HG03097 (cell line): Measurements from ENCODE around the gene DICER1.

ENCODE experiments used
- ATAC-seq: cut with Tn5 transposase; IDR thresholded peaks from one replicate; pipeline ENCODE4 v1.9.1; 2021; ENCODE audit not compliant: unreplicated experiment, low FRiP score

The DICER1 gene

DNA sequence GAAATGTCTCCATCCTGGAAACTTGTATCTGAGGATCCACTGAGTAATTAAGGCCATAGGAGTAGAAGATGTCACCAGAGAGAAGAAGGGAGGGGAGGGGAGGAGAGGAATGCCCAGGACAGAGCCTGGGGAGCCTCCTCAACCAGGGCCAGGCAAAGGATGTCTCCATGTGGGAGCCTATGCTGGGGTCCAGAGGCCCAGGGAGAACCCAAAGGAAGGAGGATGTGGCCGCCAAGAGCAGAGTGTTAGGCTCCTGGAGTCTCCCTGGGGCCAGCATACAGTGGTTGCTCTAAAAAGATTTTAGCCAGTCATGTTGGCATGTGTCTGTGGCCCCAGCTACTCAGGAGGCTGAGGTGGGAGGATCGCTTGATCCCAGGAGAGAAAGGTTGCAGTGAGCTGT, 92.6 kb downstream of the DICER1 start:
- no peak for ATAC-seq

DNA sequence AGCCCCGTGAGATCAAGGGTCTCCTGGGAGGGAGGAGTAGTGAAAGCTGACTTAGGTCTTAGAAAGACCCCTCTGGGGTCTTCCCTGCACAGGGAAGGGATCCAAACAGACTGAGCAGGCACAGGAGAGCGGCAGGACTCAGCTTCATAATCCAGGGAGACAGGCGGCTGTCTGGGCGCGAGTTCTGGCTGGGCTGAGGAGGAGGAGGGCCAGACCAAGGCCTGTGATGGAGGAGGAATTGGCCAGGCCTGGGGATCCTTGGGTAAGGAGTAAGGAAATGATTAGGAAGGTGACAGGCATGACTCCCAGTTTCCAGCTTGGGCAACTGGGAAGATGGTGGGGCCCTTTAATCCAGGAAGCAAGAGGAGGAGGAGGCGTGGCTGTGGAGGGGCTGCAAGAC, 93.1 kb downstream of the DICER1 start:
- no peak for ATAC-seq

DNA sequence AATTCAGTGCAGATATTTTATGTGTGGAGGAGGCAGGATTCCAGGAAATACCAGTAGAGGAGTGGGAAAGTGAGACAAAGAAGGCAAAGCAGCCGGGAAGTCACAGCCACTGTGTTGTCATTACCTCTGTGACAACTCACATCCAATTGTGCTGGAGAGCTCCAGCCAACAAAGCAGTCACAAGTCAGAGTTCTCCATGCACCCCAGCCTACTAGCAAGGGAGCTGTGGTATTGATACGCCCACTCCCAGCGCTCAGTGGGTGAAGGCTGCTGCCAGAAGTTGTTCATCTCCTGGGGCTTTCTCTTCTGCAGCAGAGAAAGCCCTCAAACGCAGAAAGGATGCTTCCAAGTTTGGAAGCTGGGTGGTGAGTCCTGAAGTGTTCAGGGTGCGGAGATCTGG, 93.9 kb downstream of the DICER1 start:
- no peak for ATAC-seq

DNA sequence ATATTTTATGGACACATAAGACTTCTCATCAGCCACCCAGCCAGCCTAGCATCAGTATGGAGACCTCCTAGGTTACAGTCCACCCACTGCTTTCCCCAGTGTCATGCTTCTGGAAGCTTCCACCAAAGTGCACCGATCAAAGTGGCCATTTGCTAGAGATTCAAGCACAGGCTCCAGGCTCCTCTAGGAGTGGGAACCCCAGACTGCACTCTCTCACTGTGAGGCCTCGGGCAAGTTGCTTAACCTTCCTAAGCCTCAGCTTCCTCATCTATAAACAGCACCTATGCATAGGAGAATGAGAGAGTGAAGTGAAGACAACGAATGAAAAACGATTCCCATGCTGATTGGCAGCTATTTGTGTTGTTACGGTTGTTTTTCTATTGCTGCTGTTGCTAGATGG, 94.4 kb downstream of the DICER1 start:
- no peak for ATAC-seq

DNA sequence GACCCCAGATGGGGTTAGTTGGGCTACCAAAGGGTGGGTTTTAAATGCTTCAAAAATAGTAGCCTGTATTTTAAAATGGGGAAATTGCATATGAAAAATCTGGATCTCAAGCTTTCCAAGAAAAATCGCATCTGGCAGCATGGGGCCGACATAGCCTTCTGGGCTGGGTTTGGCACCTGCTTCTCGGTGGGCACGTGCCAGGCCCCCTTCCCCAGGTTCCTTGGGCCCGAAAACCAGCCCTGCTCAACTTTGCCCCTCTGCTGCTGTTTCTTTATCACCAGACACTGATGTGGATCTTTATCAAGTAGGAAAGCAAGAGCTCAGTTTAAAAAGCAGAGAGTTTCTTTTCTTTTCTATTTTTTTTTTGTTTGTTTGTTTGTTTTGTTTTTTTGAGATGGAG, 95.1 kb downstream of the DICER1 start:
- ATAC-seq = no peak

DNA sequence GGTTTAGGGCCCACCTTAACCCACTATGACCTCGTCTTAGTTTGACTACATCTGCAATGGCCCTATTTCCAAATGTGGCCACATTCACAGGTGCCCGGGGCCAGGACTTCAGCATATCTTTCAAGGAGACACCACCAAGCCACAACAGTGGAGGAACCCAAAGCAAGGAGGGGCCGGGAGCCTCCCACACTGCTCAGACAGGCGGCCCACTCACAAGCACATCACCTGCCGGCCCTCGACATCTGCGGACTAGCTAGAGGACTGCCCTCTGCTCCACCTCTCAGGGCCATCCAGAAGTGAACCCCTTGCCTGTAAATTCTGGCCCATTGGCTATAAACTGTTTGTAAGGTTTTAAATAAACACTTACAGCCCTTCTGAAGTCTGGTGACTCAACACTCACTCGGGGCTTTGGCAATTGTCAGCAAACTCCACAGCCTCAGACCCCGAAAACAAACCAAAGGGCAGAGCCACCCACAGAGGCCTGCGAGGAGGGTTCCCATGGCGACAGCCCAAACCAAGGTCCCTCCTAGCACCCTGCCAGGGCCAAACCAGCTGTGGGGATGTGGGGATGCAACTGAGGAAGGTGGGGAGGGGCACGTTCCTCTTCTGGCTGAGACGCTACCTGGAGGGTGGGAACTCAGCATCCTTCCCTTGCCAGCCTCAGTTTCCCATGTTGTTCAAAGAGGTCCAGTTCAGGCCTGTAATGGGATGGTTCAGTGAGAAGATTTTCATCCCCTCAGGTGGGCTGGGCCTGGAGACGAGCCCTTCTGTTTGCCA, 95.8 kb downstream of the DICER1 start:
- ATAC-seq = no peak

DNA sequence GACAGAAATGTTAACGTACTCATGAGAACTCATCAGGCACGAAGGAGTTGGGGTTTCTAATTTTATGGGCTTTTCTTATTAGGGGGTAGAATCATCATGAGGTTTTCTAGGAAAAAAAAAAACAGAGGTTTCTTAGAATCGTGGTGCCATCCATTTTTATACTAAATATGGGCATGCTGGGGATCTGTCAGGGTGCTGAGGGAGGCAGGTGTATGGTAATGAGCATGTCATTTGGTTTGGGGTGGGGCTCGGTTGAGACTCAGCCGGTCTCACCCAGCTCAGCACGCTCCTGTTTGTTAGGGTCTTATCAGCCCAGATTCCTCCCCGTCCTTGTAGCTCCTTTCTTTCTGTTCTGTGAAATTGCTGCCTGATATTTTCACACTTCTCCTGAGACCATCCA, 98.2 kb downstream of the DICER1 start:
- no peak for ATAC-seq

DNA sequence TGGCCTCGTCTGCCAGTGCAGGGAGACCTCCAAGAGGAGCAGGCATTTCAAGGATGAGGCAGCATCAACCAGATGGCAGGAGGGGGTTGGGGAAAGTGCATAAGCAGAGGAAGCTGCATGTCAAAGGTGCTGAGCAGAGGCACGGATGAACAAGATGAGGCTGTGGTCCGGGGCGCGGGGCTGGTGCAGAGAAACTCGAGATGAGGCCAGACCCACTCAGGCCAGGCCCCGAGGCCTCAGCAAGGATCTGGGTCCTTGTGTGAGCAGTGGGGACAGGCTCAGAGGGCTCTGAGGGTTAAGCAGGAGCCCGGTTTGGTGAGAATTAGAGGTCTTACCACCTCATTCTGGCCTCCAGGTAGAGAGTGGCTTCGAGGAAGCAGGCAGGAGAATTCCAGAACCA, 98.8 kb downstream of the DICER1 start:
- ATAC-seq = no peak

DNA sequence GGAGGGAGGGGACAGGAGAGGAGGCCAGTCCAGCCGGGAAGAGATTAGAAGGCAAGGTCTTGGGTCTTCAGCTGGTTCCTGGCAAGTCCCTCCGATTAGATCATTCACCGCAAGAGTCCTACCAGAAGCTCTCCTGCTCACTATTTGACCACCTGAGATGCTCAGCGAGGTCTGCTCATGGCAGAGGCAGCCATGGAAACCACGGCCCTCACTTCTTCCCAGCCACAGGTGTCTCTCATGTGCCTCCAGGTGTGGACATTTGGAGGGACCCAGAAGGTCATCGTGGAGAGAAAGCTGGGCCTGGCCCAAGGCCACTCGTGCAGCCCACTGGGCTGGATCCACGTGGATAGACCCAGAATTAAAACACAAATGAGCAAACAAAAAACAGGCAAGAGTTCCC, 99.5 kb downstream of the DICER1 start:
- ATAC-seq = no peak

DNA sequence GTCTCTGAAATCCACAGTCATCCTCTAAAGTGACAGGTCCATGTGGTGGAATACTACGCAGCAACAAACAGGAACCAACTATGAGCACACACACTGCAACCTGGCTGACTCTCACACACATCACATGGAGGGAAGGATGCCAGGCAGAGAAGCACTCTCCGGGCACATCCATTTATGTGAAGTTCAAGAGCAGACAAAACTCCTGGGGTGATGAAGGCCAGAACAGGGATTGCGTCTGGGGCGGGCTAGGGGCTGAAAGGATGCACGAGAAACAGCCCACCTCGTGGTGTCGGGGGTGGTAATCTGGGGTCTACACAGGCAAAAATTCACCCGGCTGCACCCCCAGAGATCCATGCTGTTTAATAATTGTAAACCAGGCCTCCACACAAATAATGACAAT, 100.2 kb downstream of the DICER1 start:
- ATAC-seq = no peak

DNA sequence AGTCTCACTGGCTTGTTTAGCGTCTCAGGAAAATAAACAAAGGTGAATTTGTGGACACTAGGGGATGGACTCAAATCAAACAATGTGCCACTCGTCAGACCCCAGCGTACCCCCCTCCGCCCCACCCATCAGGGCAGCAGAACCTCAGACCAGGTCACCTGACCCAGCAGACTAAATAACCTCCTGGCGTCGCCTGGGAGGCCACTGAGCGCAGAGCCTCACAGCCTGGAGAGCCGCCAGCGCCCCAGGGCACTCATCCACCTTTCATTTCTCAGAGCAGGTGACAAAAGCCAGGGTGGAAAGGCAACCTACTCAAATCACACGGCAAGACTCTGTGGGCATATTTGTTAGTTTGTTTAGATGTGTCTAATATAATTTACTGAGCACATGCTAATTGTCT, 100.9 kb downstream of the DICER1 start:
- ATAC-seq = no peak

DNA sequence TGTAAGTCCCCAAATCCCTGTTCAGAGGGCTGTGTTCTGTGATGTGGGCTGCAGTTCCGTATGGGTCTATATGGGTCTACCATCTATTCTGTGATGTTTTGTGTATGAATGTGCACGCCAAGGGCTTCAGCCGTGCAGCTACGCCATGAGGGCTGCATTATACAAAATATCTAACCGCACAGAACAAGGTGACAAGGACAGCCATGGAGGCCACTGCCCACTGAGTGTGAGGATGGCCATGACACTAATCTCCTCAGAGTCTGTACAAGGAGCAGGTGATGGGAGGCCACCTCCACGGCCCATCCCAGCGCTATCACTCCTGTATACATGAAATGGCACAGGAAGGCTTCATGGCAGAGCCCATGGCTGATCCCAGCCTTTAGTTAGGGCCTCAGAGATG, 102.0 kb downstream of the DICER1 start:
- ATAC-seq = no peak

DNA sequence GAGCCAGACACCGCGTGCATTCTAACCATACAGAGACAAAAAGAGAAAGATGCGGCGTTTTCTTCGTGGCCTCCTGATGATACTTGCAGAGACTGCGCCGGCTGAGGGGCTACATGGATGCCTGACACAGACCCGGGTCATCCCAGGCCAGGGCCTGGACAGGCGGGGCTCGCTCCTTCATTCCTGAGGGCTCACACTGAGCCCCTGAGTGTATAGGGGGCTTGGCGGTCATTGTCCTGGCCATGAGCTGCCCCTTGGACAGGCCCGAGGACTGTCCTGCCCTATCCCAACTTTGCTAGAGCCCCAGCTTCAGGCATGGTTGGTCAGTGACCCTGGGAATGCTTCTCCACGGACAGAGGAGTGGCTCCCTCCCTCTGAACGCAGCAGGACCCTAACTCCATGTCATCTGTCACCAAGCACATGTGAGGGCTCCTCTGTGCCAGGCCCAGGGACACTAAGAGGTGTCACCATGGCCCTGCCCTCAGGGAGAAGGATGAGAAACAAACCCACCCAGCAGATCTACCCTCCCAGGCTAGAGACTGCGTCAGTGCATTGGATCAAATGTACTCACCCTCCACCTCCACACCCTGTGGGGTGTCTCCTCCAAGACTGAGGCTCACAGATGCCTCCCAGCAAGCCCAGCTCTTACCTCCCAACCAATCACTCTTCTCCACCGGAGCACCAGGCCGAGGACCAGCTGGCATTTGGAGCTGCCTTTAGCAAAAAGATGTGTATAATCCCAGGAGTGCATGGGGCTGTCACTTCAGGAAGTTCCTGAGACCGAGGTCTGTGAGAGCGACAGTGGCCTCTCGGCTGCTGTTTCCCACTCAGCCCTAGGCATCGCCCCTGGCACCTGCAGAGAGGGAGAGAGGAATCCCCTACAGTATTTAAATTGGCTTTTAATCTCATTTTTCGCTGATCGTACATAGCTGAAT, 102.7 kb downstream of the DICER1 start:
- ATAC-seq = no peak

DNA sequence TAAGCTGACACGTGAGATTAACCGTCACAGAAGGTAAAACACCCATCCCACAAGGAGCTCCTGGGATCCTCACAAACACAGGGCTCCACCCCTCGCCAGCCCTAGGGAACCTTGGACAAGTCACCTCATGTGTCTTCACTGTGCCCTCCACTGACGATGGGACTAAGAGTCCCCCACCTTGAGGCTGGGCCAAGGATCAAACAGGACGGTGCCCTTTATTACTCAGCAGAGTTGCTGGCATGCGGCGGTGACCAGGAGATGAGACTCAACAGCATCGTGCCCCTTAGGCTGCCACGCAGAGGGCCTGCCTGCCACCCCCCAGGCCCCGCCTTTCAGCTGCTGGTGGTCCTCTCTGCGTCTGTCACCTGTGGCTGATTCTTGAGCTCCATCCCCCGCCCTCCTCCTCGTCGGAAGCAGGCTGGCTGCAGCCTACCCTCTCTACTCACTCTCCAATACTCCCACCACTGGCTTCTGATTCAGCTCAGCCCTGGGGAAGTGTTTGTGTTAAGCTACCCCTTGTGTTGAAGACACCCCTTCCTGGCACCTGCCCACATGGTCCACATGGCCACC, 105.2 kb downstream of the DICER1 start:
- ATAC-seq = no peak

DNA sequence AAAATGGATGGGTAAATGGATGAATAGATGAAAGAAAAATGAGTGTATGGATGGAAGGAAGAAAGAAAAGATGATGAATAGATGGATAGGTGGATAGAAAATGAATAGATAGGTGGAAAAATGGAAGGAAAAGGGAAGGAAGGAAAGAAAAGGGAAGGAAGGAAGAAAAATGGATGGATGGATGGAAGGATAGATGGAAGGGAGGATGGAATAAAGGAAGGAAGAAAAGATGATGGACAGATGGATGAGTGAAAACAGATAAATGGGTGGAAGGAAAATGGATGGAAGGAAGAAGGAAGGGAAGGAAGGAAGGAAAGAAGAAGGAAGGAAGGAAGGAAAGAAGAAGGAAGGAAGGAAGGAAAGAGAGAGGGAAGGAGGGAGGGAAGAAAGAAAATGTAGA, 107.4 kb downstream of the DICER1 start:
- ATAC-seq = no peak

DNA sequence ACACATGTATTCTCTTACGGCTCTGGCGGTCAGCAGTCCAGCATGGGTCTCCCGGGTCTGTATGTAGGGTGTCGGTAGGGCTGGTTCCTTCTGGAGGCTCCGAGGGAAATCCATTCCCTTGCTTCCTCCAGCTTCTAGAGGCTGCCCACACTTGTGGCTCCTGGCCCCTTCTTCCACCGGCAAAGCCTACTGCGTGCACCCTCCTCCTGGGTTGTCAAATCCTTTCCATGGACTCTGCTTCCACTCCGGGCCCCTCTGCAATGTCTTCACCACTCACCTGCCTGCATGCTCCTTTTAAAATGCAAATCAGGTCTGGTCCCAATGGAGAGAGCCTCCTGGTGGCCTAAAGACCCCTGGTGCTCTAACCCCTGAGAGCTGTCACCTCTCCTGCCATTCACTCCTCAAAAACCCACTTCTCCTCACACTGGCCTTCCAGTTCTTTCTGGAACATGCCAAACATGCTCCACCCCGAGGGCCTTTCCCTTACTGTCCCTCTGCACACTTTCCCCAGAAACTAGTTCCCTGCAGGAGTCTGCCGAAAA, 108.5 kb downstream of the DICER1 start:
- no peak for ATAC-seq

DNA sequence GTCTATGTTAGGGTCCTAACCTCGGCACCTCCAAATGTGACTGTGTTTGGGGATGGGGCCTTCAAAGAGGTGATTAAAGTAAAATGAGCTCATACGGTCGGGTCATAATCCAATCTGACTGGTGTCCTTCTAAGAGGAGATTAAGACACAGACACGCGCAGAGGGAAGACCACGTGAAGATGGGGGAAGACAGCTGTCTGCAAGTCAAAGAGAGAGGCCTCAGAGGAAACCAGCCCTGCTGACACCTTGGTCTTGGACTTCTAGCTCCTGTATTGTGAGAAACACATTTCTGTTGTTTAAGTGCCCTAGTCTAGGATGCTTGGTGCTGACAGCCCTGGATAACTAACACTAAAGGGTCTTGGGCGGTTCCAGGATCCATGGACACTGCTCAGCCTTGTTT, 109.6 kb downstream of the DICER1 start:
- ATAC-seq = no peak

DNA sequence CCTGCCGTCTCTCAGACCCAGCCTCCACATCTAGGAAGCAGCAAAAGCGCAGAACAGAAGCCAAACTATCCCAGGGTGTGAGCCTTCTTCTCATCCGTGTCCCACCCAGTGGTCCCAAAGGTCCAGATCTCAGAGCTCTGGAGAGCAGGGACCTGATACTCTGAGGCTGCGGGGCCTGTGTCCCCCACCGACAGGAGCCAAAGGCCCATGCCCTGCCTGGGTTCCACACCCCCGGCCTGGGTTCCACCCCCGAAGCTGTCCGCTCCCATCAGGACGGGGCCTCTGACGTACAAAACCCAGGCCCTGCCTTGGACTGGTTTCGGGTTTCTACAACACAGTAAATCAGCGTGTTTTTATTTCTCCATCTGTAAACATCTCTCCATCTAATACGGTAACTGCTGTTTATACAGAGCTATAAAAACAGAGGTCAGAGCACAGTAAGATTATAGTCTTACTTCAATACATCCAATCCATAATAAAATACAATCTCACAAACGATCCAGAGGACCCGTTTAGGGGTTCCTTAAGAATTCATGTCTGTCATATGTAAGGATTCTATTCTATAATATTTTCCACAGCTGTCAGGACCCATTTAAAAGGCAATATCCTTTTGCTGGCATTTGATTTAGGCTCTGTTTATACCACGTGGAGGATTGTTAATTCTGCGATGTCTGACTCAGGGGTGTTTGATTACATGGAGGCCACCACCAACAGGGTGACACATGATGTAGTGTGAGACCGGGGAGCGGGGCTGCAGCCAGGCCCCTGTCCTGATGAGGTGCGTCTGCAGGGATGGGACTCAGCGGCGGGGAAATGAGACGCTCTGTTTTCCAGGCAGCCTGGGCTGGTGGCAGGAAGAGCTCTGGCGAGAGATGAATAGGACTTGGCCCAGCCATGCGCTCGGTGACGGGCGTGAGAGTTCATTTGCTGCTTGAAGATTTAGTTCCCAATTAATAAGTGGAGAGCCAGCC, 110.3 kb downstream of the DICER1 start:
- ATAC-seq = no peak

DNA sequence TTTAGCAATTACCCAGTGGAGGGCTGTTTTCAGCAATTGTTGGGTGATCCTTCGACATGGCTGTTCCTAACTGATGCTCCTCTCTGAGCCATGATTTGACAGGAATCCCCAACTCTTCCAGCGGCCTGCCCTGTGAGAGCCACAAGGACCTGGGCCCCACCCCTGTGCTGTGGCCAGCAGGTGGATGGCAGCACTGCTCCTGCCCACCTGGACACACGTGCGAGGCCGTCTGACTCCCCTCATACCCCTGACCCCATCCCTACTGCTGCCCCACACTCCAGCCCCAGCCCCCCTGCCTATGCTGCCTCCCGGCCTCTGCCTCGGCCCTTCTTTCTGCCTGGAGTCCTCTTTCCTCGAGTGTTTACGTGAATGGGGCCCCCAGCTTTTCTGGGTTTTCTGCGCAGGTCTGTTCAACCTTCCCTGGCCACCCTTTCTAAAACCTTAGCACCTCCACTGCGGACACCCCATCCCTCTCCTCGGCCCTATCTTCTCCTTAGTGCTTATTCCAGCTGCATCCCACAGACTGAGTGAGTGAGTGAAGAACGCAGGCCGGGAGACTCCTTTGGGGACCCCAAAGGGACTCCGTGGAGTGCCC, 111.4 kb downstream of the DICER1 start:
- ATAC-seq = no peak
